Measurements from ENCODE around the gene PMM1. TPM values are rescaled to one million over a fixed set of nuclear protein-coding genes. Genes with fewer than 3 reads are reported as not detected.

PMM1 gene
- polyA plus RNA-seq, 1 donor from 2014 or later, result 55.5 TPM

GRCh38 chr22:41531715-41532477 is 57.7 kb downstream of the PMM1 start:
- peaks cover 3% of the 10 kb centered on the region for H3K79me2 ChIP-seq (replicated peaks; ENCODE audit: insufficient read depth, low read length)
- no peak overlapping the region for H2AFZ ChIP-seq (ENCODE audit: low read depth, low read length)
- H3K9ac ChIP-seq (ENCODE audit: low read length), result no peak overlapping the region
- no peak overlapping the region for H3K4me3 ChIP-seq (ENCODE audit: low read length)
- no peak overlapping the region for H3K27ac ChIP-seq (ENCODE audit: low read length)
- H3F3A ChIP-seq (ENCODE audit: insufficient read depth, low read length, poor library complexity, severe bottlenecking), result no peaks in the 10 kb centered on the region
- TF ChIP-seq, protein P1, sequence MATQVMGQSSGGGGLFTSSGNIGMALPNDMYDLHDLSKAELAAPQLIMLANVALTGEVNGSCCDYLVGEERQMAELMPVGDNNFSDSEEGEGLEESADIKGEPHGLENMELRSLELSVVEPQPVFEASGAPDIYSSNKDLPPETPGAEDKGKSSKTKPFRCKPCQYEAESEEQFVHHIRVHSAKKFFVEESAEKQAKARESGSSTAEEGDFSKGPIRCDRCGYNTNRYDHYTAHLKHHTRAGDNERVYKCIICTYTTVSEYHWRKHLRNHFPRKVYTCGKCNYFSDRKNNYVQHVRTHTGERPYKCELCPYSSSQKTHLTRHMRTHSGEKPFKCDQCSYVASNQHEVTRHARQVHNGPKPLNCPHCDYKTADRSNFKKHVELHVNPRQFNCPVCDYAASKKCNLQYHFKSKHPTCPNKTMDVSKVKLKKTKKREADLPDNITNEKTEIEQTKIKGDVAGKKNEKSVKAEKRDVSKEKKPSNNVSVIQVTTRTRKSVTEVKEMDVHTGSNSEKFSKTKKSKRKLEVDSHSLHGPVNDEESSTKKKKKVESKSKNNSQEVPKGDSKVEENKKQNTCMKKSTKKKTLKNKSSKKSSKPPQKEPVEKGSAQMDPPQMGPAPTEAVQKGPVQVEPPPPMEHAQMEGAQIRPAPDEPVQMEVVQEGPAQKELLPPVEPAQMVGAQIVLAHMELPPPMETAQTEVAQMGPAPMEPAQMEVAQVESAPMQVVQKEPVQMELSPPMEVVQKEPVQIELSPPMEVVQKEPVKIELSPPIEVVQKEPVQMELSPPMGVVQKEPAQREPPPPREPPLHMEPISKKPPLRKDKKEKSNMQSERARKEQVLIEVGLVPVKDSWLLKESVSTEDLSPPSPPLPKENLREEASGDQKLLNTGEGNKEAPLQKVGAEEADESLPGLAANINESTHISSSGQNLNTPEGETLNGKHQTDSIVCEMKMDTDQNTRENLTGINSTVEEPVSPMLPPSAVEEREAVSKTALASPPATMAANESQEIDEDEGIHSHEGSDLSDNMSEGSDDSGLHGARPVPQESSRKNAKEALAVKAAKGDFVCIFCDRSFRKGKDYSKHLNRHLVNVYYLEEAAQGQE (IDR thresholded peaks at IDR 0.05; ENCODE audit: borderline replicate concordance), result no peak
- TF ChIP-seq MXI1 (conservative IDR thresholded peaks at IDR 0.05; ENCODE audit: poor library complexity, severe bottlenecking), result no peak
- TF ChIP-seq EZH2 (IDR thresholded peaks at IDR 0.05; ENCODE audit: borderline replicate concordance, insufficient read depth, low read length, poor library complexity, severe bottlenecking), result no peak
- no peak for TF ChIP-seq SMC3 (conservative IDR thresholded peaks at IDR 0.05; ENCODE audit: poor library complexity)
- TF ChIP-seq EP300 (conservative IDR thresholded peaks at IDR 0.05; ENCODE audit: poor library complexity, severe bottlenecking), result no peak
- TF ChIP-seq TAF1 (IDR thresholded peaks at IDR 0.05; ENCODE audit: low read depth), result no peak
- TF ChIP-seq CTCF (IDR thresholded peaks at IDR 0.05; ENCODE audit: poor library complexity, severe bottlenecking), result no peak
- no peaks in the 10 kb centered on the region for H4K20me1 ChIP-seq (ENCODE audit: insufficient read depth)
- H3K27me3 ChIP-seq (ENCODE audit: insufficient read depth, low read depth, low read length), result no peaks in the 10 kb centered on the region
- no peak overlapping the region for H3K4me2 ChIP-seq (ENCODE audit: low read length)
- H3K9me2 ChIP-seq (ENCODE audit: insufficient read depth, low read length), result no peaks in the 10 kb centered on the region
- no peaks in the 10 kb centered on the region for H3K9me3 ChIP-seq (ENCODE audit: low read length)
- H3K36me3 ChIP-seq (ENCODE audit: insufficient read depth, low read length), result no peaks in the 10 kb centered on the region

DNA sequence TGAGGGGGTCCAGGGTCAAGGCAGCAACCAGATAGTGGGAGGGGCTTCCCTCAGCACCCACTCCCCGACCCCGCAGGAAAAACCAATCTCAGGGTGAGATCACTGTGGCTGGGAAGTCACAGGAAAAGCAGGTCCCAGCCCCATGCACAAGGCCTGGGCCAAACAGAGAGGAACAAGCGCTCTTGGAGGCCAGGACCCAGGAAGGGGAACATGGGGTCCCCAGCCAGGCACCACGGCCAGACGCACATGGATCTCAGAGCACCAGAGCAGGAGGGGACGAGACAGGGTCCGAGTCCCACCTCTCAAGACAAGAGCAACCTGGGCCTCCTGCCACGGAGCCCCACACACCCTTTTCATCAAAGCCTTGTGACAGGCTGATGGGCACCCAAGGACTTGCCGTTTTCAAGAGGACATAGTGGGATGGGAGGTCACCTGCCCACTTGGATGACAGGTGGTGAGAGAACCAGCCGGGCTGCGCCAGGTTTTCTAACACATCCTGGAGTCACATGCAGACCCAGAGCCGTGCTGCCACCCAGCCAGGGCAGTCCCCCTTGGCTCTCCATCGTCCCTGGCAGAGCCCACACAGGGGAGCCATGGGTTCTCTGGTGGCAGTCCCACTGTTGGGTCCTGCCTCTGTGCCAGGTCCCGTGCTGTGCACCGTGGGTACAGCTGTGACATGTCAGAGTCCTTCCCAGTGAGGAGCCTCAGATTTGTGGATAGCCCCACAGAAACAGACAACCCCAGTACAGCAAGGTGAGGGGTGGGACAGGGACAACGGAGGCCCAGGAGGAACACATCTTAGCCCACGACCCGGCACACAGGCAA is 58.5 kb downstream of the PMM1 start:
- no peak overlapping the region for H2AFZ ChIP-seq (ENCODE audit: low read depth, low read length)
- no peaks in the 10 kb centered on the region for H3F3A ChIP-seq (ENCODE audit: insufficient read depth, low read length, poor library complexity, severe bottlenecking)
- no peaks in the 10 kb centered on the region for H3K27me3 ChIP-seq (ENCODE audit: insufficient read depth, low read depth, low read length)
- peaks cover 3% of the 10 kb centered on the region for H3K79me2 ChIP-seq (replicated peaks; ENCODE audit: insufficient read depth, low read length)
- H4K20me1 ChIP-seq (ENCODE audit: insufficient read depth), result no peaks in the 10 kb centered on the region
- H3K4me2 ChIP-seq (ENCODE audit: low read length), result no peak overlapping the region
- no peaks in the 10 kb centered on the region for H3K36me3 ChIP-seq (ENCODE audit: insufficient read depth, low read length)
- no peak overlapping the region for H3K9ac ChIP-seq (ENCODE audit: low read length)
- TF ChIP-seq EZH2 (IDR thresholded peaks at IDR 0.05; ENCODE audit: borderline replicate concordance, insufficient read depth, low read length, poor library complexity, severe bottlenecking) (no peak), MXI1 (conservative IDR thresholded peaks at IDR 0.05; ENCODE audit: poor library complexity, severe bottlenecking) (no peak), SMC3 (conservative IDR thresholded peaks at IDR 0.05; ENCODE audit: poor library complexity) (no peak)
- no peak overlapping the region for H3K4me3 ChIP-seq (ENCODE audit: low read length)
- no peaks in the 10 kb centered on the region for H3K9me3 ChIP-seq (ENCODE audit: low read length)
- no peaks in the 10 kb centered on the region for H3K9me2 ChIP-seq (ENCODE audit: insufficient read depth, low read length)
- H3K27ac ChIP-seq (ENCODE audit: low read length), result no peak overlapping the region

All from neural cell (in vitro differentiated cells).